Loucy (cell line): ENCODE measurements around the gene APOH.

Experiments
- H2AFZ ChIP-seq: fragments of 200-600 bp; sonication (generic); 2 replicates; pipeline ENCODE4 v1.6.0; 2016; ENCODE audit warnings: antibody characterized with exemption, mild to moderate bottlenecking, low read length, moderate library complexity
- H3F3A ChIP-seq: fragments of 200-600 bp; 2 replicates; pipeline ENCODE4 v1.6.0; 2016; ENCODE audit warnings: antibody characterized with exemption, low read depth, mild to moderate bottlenecking
- H3K27me3 ChIP-seq: fragments of 200-600 bp; sonication (generic); 2 replicates; pipeline ENCODE4 v1.6.1; 2014; ENCODE audit warnings: low read length, mild to moderate bottlenecking; ENCODE audit not compliant: insufficient read depth, poor library complexity, severe bottlenecking
- H3K36me3 ChIP-seq: fragments of 200-600 bp; sonication (generic); 2 replicates; pipeline ENCODE4 v1.6.1; 2016; ENCODE audit warnings: low read length; ENCODE audit not compliant: insufficient read depth
- H3K4me1 ChIP-seq: fragments of 200-600 bp; sonication (generic); 2 replicates; pipeline ENCODE4 v1.5.1; 2014; ENCODE audit warnings: low read length, mild to moderate bottlenecking; ENCODE audit not compliant: insufficient read depth, poor library complexity, severe bottlenecking
- H3K4me2 ChIP-seq: fragments of 200-600 bp; sonication (generic); 2 replicates; pipeline ENCODE4 v1.6.0; 2014; ENCODE audit warnings: antibody characterized with exemption, low read length, low read depth, mild to moderate bottlenecking; ENCODE audit not compliant: poor library complexity, severe bottlenecking
- H3K4me3 ChIP-seq: fragments of 200-600 bp; sonication (generic); 2 replicates; pipeline ENCODE4 v1.5.1; 2014; ENCODE audit warnings: low read length, mild to moderate bottlenecking, mixed read lengths; ENCODE audit not compliant: poor library complexity, severe bottlenecking
- H3K79me2 ChIP-seq: fragments of 200-600 bp; sonication (generic); 2 replicates; pipeline ENCODE4 v1.6.1; 2014; ENCODE audit warnings: low read length; ENCODE audit not compliant: insufficient read depth
- H3K9ac ChIP-seq: fragments of 200-600 bp; sonication (generic); 2 replicates; pipeline ENCODE4 v1.6.0; 2014; ENCODE audit warnings: mild to moderate bottlenecking, low read depth, low read length, moderate library complexity; ENCODE audit not compliant: poor library complexity, severe bottlenecking
- H3K9me2 ChIP-seq: fragments of 200-600 bp; sonication (generic); replicated peaks from 2 replicates; pipeline ENCODE4 v1.6.1; 2016; ENCODE audit warnings: low read depth, low read length, mixed read lengths
- H3K9me3 ChIP-seq: fragments of 200-600 bp; sonication (generic); 2 replicates; pipeline ENCODE4 v1.6.1; 2014; ENCODE audit warnings: mild to moderate bottlenecking, antibody characterized with exemption, low read length, low read depth; ENCODE audit not compliant: insufficient read depth
- H4K20me1 ChIP-seq: fragments of 200-600 bp; sonication (generic); 2 replicates; pipeline ENCODE4 v1.6.0; 2014; ENCODE audit warnings: antibody characterized with exemption, low read length, mild to moderate bottlenecking; ENCODE audit not compliant: insufficient read depth, poor library complexity, severe bottlenecking
- EZH2phosphoT487 ChIP-seq: fragments of 200-600 bp; IDR thresholded peaks from 2 replicates; pipeline ENCODE4 v1.6.1; 2018; ENCODE audit warnings: antibody characterized with exemption, mild to moderate bottlenecking, moderate library complexity, borderline replicate concordance
- TF ChIP-seq, protein P1 (sequence below): fragments of 200-600 bp; sonication (generic); conservative IDR thresholded peaks from 2 replicates; pipeline ENCODE4 v1.5.1; 2014; ENCODE audit warnings: mild to moderate bottlenecking, antibody characterized with exemption, low read length

The APOH gene

GRCh38 chr17:66200685-66201092, 28.5 kb downstream of the APOH start:
- H3K9ac ChIP-seq, result no peak overlapping the region
- no peaks in the 10 kb centered on the region for H3F3A ChIP-seq
- no peak overlapping the region for H3K4me3 ChIP-seq
- H3K9me2 ChIP-seq, result no peaks in the 10 kb centered on the region
- no peak for TF ChIP-seq EZH2phosphoT487
- TF ChIP-seq, protein P1, sequence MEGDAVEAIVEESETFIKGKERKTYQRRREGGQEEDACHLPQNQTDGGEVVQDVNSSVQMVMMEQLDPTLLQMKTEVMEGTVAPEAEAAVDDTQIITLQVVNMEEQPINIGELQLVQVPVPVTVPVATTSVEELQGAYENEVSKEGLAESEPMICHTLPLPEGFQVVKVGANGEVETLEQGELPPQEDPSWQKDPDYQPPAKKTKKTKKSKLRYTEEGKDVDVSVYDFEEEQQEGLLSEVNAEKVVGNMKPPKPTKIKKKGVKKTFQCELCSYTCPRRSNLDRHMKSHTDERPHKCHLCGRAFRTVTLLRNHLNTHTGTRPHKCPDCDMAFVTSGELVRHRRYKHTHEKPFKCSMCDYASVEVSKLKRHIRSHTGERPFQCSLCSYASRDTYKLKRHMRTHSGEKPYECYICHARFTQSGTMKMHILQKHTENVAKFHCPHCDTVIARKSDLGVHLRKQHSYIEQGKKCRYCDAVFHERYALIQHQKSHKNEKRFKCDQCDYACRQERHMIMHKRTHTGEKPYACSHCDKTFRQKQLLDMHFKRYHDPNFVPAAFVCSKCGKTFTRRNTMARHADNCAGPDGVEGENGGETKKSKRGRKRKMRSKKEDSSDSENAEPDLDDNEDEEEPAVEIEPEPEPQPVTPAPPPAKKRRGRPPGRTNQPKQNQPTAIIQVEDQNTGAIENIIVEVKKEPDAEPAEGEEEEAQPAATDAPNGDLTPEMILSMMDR, result peak; percentile 65
- no peaks in the 10 kb centered on the region for H3K4me1 ChIP-seq
- no peaks in the 10 kb centered on the region for H3K79me2 ChIP-seq
- no peaks in the 10 kb centered on the region for H3K9me3 ChIP-seq
- H2AFZ ChIP-seq, result no peak overlapping the region
- no peak overlapping the region for H3K4me2 ChIP-seq
- H4K20me1 ChIP-seq, result no peaks in the 10 kb centered on the region
- H3K27me3 ChIP-seq, result no peaks in the 10 kb centered on the region
- H3K36me3 ChIP-seq, result no peaks in the 10 kb centered on the region

- Histone ChIP-seq H2AFZ (no peak overlapping the region), H3K4me2 (no peak overlapping the region), H3K9ac (no peak overlapping the region), H3K27me3 (no peaks in the 10 kb centered on the region), H3K36me3 (no peaks in the 10 kb centered on the region), H3K4me3 (no peak overlapping the region), H3K79me2 (no peaks in the 10 kb centered on the region), H3K4me1 (no peaks in the 10 kb centered on the region), H3K9me2 (no peaks in the 10 kb centered on the region), H4K20me1 (no peaks in the 10 kb centered on the region), H3F3A (no peaks in the 10 kb centered on the region), H3K9me3 (no peaks in the 10 kb centered on the region)
- no peak for TF ChIP-seq EZH2phosphoT487
- TF ChIP-seq, protein P1, result no peak
Observed at GRCh38 chr17:66198242-66198641, 31.0 kb downstream of the APOH start.

DNA sequence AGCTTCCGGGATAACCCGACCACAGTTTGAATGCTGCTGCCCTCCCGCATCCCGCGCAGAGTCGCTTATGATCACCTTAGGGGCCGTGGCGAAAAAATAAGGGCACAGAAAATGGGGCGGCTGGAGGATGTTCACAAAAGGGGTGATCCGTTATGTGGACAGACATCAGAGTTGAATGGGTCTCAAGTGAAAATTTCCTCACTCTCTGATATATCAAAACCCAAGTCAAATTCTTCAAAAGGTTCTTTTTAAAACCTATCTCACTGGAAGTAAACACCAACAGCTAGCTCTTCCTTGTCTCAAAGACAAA, 36.9 kb downstream of the APOH start:
- no peaks in the 10 kb centered on the region for H4K20me1 ChIP-seq
- TF ChIP-seq, protein P1, result no peak
- TF ChIP-seq EZH2phosphoT487, result no peak
- no peaks in the 10 kb centered on the region for H3K9me2 ChIP-seq
- H3K79me2 ChIP-seq, result no peaks in the 10 kb centered on the region
- no peaks in the 10 kb centered on the region for H3K27me3 ChIP-seq
- peak overlapping the region; percentile 2; the same call in 1 of the 2 replicates for H2AFZ ChIP-seq
- H3K9ac ChIP-seq, result no peak overlapping the region
- peak overlapping the region; percentile 83 for H3K4me2 ChIP-seq
- no peaks in the 10 kb centered on the region for H3K36me3 ChIP-seq
- H3K4me3 ChIP-seq, result peak overlapping the region; percentile 81
- H3F3A ChIP-seq, result no peaks in the 10 kb centered on the region
- no peaks in the 10 kb centered on the region for H3K9me3 ChIP-seq
- H3K4me1 ChIP-seq, result peaks cover 10% of the 10 kb centered on the region
